GM19324 (cell line): ENCODE results near the gene KCNN4.
"Not testable (repeated sequence)": the region's sequence is repeated elsewhere in the genome, so short reads cannot be mapped to it uniquely, and the experiment has no call there.

ENCODE experiments used
- ATAC-seq: cut with Tn5 transposase; IDR thresholded peaks from one replicate; pipeline ENCODE4 v1.9.1; 2021; ENCODE audit warnings: mild to moderate bottlenecking, moderate library complexity; ENCODE audit not compliant: unreplicated experiment, low FRiP score

Gene KCNN4

DNA sequence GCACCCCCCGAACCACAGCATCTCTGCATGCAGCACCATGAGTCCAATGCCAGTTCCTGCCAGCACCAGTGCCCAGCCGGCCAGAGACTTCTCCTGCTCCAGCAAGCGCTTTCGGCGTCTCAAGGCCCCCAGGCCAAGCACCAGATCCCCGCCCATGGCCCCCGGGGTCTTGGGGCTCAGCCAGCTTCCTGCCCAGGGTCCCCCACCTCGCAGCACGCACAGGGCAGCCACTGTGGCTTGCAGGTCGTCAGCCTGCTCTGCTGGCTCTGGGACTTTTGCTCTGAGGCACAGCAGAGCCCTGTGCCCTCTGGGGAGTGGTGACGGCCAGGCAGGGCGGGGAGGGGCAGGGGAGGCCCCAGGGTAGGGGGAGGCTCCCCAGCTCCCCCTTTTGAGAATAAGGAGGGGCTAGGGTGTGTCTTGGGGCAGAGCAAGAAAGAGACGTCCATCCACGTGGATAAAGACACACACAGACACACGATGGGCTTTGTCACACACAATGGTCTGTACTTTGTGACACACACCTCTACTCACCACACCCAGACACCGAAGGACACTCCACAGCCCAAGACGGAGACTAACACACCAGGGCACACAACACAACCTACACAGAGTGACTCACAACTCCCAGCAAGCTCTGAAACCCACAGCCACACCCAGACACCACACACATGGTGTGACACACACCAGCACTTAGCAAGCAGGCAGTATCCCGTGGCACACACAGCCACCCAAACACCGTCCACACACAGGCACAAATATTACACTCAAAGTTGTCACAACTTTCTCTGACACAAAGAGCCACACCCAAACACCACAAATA, at the start of gene KCNN4:
KCNN4 (minus strand) TSS at position 268 of the 820 bp plus-strand sequence; CDS start at position 156, 112 bp downstream.
- ATAC-seq, result peak; percentile 35

DNA sequence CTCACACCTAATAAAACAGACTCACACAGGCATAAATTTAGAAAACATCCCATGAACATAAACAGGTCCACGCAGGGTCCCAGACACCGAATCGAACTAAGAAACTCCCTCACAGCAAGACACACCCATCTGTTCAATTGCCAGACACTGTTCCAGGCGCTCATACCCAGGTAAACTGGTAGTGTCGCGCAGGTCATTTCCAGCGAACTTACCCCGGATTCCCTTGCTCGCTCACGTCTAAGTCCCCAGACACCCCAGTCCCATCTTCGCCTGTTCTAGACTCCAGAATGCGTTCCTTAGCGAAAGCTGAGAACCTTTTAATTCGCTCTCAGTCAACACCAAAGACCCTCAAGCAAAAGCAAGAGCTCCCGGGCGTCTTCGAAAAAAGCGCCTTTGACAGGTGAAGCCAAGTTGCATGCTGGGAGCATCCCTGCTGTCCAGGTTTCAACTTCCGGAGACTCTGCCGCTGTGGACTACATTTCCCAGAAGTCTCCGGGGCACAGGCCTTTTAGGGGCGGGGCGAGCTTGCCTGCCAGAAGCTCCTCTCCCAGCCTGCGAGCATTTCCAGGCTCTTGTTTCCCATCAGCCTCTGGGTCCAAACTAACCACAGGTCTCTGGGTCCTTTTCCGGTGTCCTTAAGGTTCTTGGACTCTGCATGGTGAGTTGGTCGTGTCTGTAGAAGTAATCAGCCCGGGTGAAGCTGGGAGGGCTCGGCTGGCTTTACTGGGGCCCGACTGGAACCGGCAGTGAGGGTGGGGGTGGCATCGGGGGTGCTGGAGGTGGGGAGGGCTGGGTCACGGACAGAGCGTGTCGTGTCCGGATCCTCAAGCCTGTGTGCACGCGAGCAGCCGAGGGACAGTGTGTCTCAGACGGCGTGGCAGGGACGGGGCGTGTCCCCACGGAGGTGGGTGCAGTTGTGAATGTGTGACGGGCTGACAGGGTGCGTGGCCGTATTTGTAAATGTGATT, 46.3 kb upstream of the KCNN4 start, which contains the start of gene ZNF283:
ZNF283 (plus strand) TSS at position 535 of the 968 bp plus-strand sequence. CDS start 6,184 bp downstream, outside the sequence.
- peak; percentile 80 for ATAC-seq

DNA sequence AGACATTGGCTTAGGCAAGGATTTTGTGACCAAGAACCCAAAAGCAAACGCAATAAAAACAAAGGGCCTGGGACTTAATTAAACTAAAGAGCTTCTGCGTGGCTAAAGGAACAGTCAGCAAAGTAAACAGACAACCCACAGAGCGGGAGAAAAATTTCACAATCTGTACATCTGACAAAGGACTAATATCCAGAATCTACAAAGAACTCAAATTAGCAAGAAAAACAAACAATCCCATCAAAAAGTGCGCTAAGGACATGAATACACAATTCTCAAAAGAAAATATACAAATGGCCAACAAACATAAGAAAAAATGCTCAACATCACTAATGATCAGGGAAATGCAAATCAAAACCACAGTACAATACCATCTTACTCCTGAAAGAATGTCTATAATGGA, 43.8 kb upstream of the KCNN4 start:
- not testable (repeated sequence) for ATAC-seq

DNA sequence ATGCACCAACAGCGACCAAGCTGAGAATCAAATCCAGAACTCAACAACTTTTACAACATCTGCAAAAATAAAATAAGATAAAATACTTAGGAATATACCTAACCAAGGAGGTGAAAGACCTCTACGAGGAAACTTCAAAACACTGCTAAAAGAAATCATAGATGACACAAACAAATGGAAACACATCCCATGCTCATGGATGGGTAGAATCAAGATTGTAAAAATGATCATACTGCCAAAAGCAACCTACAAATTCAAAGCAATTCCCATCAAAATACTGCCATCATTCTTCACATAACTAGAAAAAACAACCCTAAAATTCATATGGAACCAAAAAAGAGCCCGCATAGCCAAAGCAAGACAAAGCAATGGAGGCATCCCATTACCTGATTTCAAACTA, 43.1 kb upstream of the KCNN4 start:
- not testable (repeated sequence) for ATAC-seq

DNA sequence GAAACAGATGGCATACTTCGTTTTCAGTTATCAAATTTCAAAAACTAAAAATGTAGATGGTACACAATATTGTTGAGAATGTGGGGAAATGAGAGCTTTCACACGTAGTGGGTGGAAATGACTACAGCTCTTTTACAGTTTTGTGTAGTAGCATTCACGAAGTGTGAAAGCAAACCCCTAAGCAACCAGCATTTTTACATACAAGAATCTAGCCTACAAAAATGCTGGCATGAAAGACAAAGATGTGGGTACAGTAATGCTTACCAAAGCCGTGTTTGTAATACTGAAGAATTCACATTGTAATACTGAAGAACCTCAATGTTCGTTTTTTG, 40.1 kb upstream of the KCNN4 start:
- ATAC-seq, result no peak

DNA sequence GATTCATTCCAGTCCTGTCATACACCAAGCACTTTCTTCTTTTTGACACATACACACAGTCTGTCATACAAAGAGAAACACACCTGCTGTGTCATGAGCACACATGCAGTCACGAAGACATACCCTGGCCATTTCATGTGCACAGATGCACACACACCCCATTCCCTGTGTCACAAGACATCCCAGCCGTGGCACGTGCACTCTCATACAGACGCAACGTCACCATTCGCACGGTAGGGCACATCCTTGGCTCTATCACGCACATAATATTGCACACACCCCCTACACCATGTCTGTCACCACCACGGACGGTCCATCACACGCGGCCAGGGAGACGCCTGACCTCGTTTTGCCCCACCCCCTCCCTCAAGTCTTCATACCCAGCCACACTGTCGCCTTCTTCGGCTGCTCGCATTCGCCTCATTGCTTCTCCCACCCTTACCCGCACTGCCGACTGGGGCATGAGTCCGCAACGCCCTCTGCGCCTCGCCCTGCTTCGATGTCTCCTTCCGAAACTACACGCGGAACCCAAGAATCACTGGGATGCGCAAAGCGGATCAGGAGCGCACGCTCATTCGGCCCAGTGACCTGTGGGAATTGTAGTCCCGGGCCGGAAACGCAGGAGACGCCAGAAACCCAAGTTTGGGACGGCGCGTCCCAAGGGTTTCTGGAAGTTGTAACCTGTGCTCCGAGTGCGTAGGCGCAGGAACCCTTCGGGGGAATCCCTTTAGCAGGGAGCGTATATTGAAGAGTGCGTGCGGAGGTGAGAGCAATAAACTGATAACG, 39.5 kb upstream of the KCNN4 start:
- no peak for ATAC-seq

DNA sequence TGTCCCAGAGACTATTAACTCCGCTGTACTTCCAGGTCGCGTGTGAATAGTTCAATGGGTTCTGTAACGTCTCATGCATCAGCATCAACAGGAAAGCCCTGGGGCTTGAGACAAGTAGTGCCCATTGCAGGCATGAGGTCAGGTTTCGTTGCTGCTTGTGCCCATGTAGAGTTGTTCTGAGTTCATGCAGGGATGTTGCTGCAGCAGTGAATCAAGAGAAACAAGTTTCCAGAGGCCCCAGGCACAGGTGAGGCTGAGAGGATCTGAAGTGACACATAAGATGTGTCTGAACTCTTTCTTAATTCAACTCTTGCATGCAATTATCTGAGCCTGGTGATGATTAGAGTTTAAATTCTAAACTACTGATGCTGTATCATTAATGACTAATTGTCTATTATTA, 37.7 kb upstream of the KCNN4 start:
- ATAC-seq, result no peak

DNA sequence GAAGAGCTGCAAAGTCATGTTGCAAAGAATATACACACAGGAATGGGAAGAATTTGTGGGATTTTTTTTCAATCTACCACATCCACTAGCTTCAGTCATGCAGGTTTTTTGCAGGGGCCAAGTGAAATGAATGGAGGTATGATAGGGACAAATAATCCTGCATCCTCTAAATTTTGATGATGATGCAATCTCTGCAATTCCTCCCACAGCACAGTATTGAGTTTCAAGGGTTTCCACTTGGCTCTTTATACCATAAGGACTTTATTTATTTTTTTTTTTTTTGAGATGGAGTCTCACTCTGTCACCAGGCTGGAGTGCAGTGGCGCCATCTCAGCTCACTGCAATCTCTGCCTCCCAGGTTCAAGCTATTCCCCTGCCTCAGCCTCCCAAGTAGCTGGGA, 36.7 kb upstream of the KCNN4 start:
- not testable (repeated sequence) for ATAC-seq

DNA sequence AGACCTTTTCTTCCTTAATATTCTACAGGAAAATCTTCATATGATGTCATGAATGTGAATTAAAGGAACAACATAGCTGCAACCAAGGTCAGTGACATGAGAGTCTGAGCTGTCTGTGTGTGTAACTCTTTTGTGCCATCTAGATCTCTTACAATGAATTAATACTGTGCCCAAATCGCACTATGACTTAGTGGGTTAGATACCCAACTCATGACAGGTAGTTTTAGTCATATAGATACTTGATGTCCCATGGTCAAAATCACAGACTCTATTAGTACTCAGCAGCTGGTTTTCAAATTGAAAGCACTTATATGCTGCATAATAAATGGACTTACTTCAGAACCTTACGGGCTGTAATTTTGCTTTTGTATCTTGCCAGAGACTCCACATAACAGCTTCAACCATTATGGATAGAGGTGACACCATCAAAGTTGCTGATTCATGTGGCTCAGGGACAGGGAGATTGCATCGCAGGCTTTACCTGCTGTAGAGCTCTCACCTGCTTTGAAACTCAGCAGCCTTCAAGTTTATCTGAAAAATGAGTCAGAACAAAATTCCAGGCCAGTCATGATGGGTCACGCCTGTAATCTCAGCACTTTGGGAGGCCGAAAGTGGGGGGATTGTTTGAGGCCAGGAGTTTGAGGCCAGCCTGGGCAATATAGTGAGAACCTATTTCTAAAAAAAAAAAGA, 34.0 kb upstream of the KCNN4 start:
- no peak for ATAC-seq

DNA sequence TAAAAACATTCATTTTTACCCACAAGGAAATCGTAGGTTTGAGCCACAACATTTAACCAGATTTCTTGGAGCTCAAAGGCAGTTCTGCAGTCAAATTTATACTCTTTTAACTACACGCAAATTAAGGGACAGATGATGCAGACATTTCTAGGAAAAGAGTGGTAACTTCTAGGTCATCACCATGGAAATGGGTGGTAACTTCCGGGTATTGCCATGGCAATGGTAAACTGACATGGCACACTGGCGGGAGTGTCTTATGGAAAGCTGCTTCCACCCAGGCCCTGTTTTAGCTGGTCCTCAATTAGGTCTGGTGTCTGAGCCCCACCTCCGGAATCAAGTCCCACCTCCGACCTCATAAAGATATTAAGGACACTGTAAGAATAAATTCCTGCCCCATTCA, 31.9 kb upstream of the KCNN4 start:
- no peak for ATAC-seq

DNA sequence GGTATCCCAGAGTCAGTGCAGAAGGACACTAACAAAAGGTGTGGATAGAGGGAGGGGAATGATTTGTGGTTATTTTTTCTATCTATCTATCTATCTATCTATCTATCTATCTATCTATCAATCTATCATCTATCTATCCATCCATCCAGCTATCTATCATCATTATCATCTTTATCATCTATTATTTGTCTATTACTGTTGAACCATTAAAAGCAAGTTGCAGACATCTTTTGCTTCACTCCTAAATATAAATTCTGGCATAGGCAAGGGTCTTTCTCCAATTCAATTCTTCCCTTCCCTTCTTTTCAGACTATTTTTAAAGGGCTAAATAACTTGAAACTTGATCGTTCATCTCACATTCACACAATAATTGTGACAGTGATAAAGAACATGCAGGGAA, 31.5 kb upstream of the KCNN4 start:
- no peak for ATAC-seq

DNA sequence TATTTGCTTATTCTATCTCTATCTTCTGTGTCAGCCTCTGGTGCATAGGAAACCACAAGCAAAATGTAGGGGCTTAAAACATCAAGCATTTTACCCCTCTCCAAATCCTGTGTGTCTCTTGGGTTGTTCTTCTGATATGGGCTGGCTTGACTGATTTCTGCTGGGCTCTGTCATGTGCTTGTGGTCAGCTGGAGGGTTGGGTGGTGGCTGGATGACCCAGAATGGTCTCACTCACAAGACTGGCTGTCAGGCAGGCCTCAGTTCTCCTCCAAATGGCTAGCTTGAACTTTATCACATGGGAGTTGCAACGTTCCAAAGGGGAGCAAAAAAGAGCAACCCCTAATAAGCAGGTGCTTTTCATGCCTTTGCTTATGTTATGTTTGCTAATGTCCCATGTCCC, 31.1 kb upstream of the KCNN4 start:
- no peak for ATAC-seq

DNA sequence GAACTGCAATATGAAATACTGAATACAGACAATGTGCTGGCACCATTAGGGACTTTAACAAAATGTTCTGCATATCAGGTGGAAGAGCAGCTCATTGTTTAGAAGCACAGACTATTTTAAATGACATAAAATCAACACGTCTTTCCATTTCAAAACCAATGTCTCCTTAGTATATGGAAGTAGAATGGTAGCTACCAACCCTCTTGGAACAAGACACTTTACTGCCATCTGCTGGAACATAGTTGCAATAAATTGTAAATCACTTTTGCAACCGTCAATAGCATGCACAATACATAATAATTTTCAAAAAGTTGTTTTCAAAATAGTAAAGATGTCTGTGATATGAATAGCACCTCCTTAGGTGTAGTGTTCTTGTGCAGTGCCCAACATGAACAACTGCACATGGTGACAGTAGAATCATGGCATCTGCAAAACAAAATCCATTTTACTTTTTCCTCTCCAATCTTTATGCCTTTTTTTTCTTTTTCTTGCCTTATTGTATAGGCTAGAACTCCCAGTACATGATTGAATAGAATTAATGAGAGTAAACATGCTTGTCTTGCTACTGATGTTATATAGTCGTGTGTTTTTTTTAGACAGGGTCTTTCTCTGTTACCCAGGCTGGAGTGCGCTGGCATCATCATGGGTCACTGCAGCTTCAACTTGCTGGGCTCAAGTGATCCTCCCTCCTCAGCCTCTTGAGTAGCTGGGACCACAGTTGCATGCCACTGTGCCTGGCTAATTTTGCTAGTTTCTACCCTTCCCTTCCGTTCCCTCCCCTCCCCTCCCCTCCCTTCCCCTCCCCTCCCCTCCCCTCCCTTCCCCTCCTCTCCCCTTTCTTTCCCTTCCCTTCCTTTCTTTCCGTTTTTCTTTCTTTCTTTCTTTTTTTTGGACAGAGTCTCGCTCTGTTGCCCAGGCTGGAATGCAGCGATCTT, 29.3 kb upstream of the KCNN4 start:
- no peak for ATAC-seq

DNA sequence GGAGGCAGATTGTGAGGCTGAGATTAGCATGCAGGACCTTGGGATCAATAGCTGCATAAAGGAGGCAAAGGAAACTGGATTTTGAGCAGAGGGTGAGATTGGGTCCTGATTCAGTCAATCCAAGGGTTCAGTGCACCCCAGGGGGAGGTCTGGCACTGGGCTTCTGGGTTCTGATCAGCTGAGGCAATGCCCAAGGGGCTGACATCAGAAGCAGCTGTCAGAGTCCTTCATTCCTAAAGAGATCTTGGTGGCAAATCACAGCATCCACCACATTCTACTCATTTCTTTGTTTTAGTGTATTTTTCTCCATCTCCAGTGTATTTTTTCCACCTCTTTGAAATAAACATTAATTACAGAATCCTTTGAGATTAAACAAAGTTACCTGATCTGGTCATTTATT, 26.9 kb upstream of the KCNN4 start:
- ATAC-seq, result no peak

DNA sequence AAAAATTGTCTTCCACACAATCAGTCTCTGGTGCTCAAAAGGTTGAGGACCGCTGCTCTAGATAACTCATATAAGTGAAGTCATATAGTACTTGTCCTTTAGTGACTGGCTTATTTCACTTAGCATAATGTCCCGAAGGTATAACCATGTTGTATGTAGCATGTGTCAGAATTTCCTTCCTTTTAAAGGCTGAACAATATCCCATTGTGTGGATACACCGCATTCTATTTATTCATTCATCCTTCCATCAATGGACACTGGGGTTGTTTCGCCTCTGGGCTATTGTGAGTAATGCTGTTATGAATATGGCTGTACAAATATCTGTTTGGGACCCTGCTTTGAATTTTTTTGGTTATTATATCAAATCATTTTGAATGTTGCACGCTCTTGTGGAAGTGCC, 26.1 kb upstream of the KCNN4 start:
- no peak for ATAC-seq

DNA sequence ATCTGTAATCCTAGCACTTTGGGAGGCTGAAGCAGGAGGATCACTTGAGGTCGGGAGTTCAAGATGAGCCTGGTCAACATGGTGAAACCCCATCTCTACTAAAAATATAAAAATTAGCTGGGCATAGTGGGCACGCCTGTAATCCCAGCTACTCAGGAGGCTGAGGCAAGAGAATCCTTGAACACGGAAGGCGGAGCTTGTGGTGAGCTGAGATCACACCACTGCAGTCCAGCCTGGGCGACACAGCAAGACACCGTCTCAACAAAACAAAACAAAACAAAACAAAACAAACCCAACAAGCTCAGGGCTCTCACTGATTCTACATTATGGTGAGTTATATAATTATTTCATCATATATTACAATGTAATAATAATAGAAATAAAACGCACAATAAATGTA, 25.6 kb upstream of the KCNN4 start:
- ATAC-seq, result not testable (repeated sequence)

DNA sequence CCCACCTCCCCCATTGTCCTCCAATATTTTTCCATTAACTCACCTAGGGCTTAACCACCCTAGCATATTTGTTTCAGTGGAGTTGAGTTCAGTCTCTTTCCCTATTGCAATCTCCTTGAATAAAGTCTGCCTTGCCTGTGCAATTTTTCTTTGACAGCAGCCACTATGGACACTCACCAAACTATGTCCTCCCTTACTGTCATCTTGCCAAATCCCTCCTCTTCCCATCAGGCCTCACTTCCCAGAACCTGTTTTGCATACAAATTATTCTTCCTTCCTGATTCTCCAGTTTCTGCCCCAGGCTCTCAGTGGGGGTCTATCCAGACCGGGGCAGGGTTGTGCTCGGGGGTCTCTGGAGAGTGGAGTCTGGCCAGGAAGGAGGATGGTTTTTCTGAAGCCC, 23.7 kb upstream of the KCNN4 start:
- ATAC-seq, result no peak

DNA sequence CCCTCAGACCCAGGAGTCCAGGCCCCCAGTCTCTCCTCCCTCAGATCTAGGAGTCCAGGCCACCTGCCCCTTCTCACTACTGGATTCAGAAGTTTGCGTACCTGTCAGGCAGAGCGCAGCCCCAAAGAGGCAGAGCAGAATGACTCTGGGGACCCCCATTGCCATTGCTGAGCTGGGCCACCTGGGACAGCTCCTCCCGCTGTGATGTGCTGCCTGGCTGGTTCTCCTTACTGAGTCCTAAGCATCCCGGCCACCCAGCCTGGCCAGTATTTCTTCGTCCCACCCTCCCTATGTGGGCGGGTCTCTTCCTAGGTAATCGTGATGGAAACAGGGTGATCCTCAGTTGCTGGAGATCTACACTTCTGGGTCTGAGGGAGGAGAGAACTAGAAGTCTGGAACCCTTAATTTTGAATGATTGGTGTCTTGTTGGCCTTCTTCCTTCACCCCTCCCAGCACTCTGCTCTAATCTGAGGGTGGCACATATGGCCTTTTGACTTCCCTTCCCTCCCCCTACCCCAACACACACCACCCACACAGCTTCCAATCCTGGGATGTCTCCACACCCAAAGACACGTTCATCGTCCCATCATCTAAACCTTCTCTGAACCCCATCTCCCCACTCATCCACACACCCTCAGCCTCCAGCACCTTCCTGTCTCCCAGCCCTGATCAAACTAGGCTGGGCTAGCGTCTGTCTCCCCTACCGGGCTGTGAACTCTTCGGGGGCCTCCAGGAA, 21.6 kb upstream of the KCNN4 start, which contains the start of gene LYPD5:
LYPD5 (minus strand) TSS at position 232 of the 736 bp plus-strand sequence; CDS start at position 165, 67 bp downstream.
- ATAC-seq, result no peak
